Mesodermal cell (in vitro differentiated cells): ENCODE data around the gene GRM1.

Experiments used
- H3K27ac ChIP-seq: 2 replicates; pipeline ENCODE4 v1.7.0; 2013; ENCODE audit warnings: mild to moderate bottlenecking, low read depth, low read length, moderate library complexity; ENCODE audit not compliant: severe bottlenecking
- H3K36me3 ChIP-seq: 2 replicates; pipeline ENCODE4 v1.7.1; 2013; ENCODE audit warnings: mild to moderate bottlenecking, low read length, moderate library complexity; ENCODE audit not compliant: control insufficient read depth, insufficient read depth
- H3K4me1 ChIP-seq: one replicate; pipeline ENCODE4 v1.7.1; 2013; ENCODE audit warnings: mild to moderate bottlenecking, low read length; ENCODE audit not compliant: insufficient read depth, control insufficient read depth, poor library complexity, severe bottlenecking
- H3K4me3 ChIP-seq: 2 replicates; pipeline ENCODE4 v1.7.0; 2013; ENCODE audit warnings: low read length, control low read depth, mild to moderate bottlenecking; ENCODE audit not compliant: insufficient read depth, poor library complexity, severe bottlenecking; ENCODE audit errors: extremely low read depth
- H3K9me3 ChIP-seq: 2 replicates; pipeline ENCODE4 v1.7.1; 2013; ENCODE audit warnings: mild to moderate bottlenecking, low read length, moderate library complexity; ENCODE audit not compliant: control insufficient read depth
- WGBS, 2 experiments: methylation state at CpG; one replicate each; pipeline ENCODE4 v1.1.5; 2013; ENCODE audit warnings: missing lambda C conversion rate in 2 of 2; ENCODE audit not compliant: insufficient coverage in 2 of 2; 5-methylcytosine and 5-hydroxymethylcytosine counted together

Gene GRM1

GRCh38 chr6:146190581-146190980 lies 161.7 kb downstream of the GRM1 start:
- Histone ChIP-seq H3K27ac (no peak overlapping the region), H3K4me3 (no peak overlapping the region), H3K4me1 (no peaks in the 10 kb centered on the region), H3K36me3 (no peaks in the 10 kb centered on the region), H3K9me3 (no peaks in the 10 kb centered on the region)
- WGBS, 2 experiments: 80 to 92% methylated on average over 1 of the region's 2 CpGs

- 84% methylated on average over 2 of the region's 3 CpGs; no CpG with 5 or more reads in 1 of the 2 experiments for WGBS, 2 experiments
Observed at GRCh38 chr6:146191166-146191565, 162.3 kb downstream of the GRM1 start.

GRCh38 chr6:146191612-146192011 lies 162.8 kb downstream of the GRM1 start:
- H3K36me3 ChIP-seq: no peaks in the 10 kb centered on the region
- no peak overlapping the region for H3K4me3 ChIP-seq
- 50% methylated on average over 1 of the region's 2 CpGs; no CpG with 5 or more reads in 1 of the 2 experiments for WGBS, 2 experiments
- no peaks in the 10 kb centered on the region for H3K9me3 ChIP-seq
- no peaks in the 10 kb centered on the region for H3K4me1 ChIP-seq
- H3K27ac ChIP-seq: no peak overlapping the region

More at GRCh38 chr6:146191166-146191565, 162.3 kb downstream of the GRM1 start:
- Histone ChIP-seq H3K36me3 (no peaks in the 10 kb centered on the region), H3K27ac (no peak overlapping the region), H3K9me3 (no peaks in the 10 kb centered on the region), H3K4me1 (no peaks in the 10 kb centered on the region), H3K4me3 (no peak overlapping the region)

- Histone ChIP-seq H3K27ac (no peak overlapping the region), H3K4me1 (no peaks in the 10 kb centered on the region), H3K4me3 (no peak overlapping the region), H3K9me3 (no peaks in the 10 kb centered on the region), H3K36me3 (no peaks in the 10 kb centered on the region)
- 79 to 91% methylated on average over 1 to 3 of the region's 4 CpGs for WGBS, 2 experiments
Observed at GRCh38 chr6:146194434-146194833, 165.6 kb downstream of the GRM1 start.

- Histone ChIP-seq H3K36me3 (no peaks in the 10 kb centered on the region), H3K4me3 (no peak overlapping the region), H3K27ac (no peak overlapping the region), H3K9me3 (no peaks in the 10 kb centered on the region), H3K4me1 (no peaks in the 10 kb centered on the region)
- 69 to 81% methylated on average over 2 of the region's 2 CpGs for WGBS, 2 experiments
Observed at GRCh38 chr6:146200176-146200575, 171.3 kb downstream of the GRM1 start.

- Histone ChIP-seq H3K36me3 (no peaks in the 10 kb centered on the region), H3K4me3 (no peak overlapping the region), H3K9me3 (no peaks in the 10 kb centered on the region), H3K4me1 (no peaks in the 10 kb centered on the region), H3K27ac (no peak overlapping the region)
- WGBS, 2 experiments: 81 to 86% methylated on average over 6 to 9 of the region's 9 CpGs
Observed at GRCh38 chr6:146202570-146202969, 173.7 kb downstream of the GRM1 start.

GRCh38 chr6:146209942-146210341 lies 181.1 kb downstream of the GRM1 start:
- Histone ChIP-seq H3K4me3 (no peak overlapping the region), H3K9me3 (no peaks in the 10 kb centered on the region), H3K27ac (no peak overlapping the region), H3K36me3 (no peaks in the 10 kb centered on the region), H3K4me1 (no peaks in the 10 kb centered on the region)
- no CpG with 5 or more reads among the region's 3 CpGs for WGBS, 2 experiments

- WGBS, 2 experiments: 88 to 100% methylated on average over 1 of the region's 4 CpGs
- no peaks in the 10 kb centered on the region for H3K9me3 ChIP-seq
Observed at GRCh38 chr6:146210406-146211083, 181.7 kb downstream of the GRM1 start.

GRCh38 chr6:146211646-146212045 lies 182.8 kb downstream of the GRM1 start:
- Histone ChIP-seq H3K4me1 (no peaks in the 10 kb centered on the region), H3K36me3 (no peaks in the 10 kb centered on the region), H3K4me3 (no peak overlapping the region), H3K27ac (no peak overlapping the region), H3K9me3 (no peaks in the 10 kb centered on the region)
- 92 to 100% methylated on average over 2 of the region's 2 CpGs for WGBS, 2 experiments

More at GRCh38 chr6:146210406-146211083, 181.7 kb downstream of the GRM1 start:
- Histone ChIP-seq H3K4me1 (no peaks in the 10 kb centered on the region), H3K27ac (no peak overlapping the region), H3K4me3 (no peak overlapping the region), H3K36me3 (no peaks in the 10 kb centered on the region)

GRCh38 chr6:146212781-146213180 lies 183.9 kb downstream of the GRM1 start:
- no peak overlapping the region for H3K4me3 ChIP-seq
- H3K4me1 ChIP-seq: no peaks in the 10 kb centered on the region
- H3K27ac ChIP-seq: no peak overlapping the region
- H3K9me3 ChIP-seq: no peaks in the 10 kb centered on the region
- no peaks in the 10 kb centered on the region for H3K36me3 ChIP-seq
- WGBS, 2 experiments: 50 to 63% methylated on average over 1 of the region's 3 CpGs

- Histone ChIP-seq H3K4me3 (no peak overlapping the region), H3K4me1 (no peaks in the 10 kb centered on the region), H3K36me3 (no peaks in the 10 kb centered on the region), H3K27ac (no peak overlapping the region), H3K9me3 (no peaks in the 10 kb centered on the region)
- WGBS, 2 experiments: 90 to 93% methylated on average over 3 of the region's 3 CpGs
Observed at GRCh38 chr6:146219101-146219500, 190.2 kb downstream of the GRM1 start.
